Type B pancreatic cell (in vitro differentiated cells): Measurements from ENCODE around the gene KCTD13. TPM values are rescaled to one million over a fixed set of nuclear protein-coding genes. Genes with fewer than 3 reads are reported as not detected.
"Not testable (repeated sequence)": the region's sequence is repeated elsewhere in the genome, so short reads cannot be mapped to it uniquely, and the experiment has no call there.

Source experiments
- DNase-seq: peaks from one replicate; pipeline ENCODE4 v3.0.0; 2021; ENCODE audit warnings: mixed read lengths; ENCODE audit not compliant: unreplicated experiment; ENCODE audit errors: extremely low spot score
- H3K27ac Mint-ChIP-seq: 2 replicates; pipeline ENCODE4 v1.8.0; 2021; ENCODE audit warnings: mild to moderate bottlenecking, mixed read lengths
- H3K27me3 Mint-ChIP-seq: 2 replicates; pipeline ENCODE4 v1.8.0; 2021; ENCODE audit warnings: mixed read lengths
- H3K36me3 Mint-ChIP-seq: 2 replicates; pipeline ENCODE4 v1.8.0; 2021; ENCODE audit warnings: mixed read lengths
- H3K4me1 Mint-ChIP-seq: one replicate; pipeline ENCODE4 v1.8.0; 2021; ENCODE audit warnings: mixed read lengths; ENCODE audit not compliant: unreplicated experiment
- H3K4me3 Mint-ChIP-seq: 2 replicates; pipeline ENCODE4 v1.8.0; 2021; ENCODE audit warnings: mild to moderate bottlenecking, mixed read lengths
- H3K9me3 Mint-ChIP-seq: 2 replicates; pipeline ENCODE4 v1.8.0; 2021; ENCODE audit warnings: mixed read lengths
- CTCF ChIP-seq: fragments of 200-600 bp; sonication (generic); conservative IDR thresholded peaks from 2 replicates; pipeline ENCODE4 v1.5.0; 2021; ENCODE audit warnings: antibody characterized with exemption, mild to moderate bottlenecking
- total RNA-seq: library from RNA; stranded (reverse); gene quantifications from 2 replicates; pipeline ENCODE4 v1.2.1, GENCODE V29; 2021; ENCODE audit warnings: low replicate concordance

The KCTD13 gene
- total RNA-seq, 1 donor from 2014 or later, result 20.6 TPM

- Mint-ChIP-seq H3K4me1 (no peaks in the 10 kb centered on the region), H3K9me3 (no peaks in the 10 kb centered on the region), H3K36me3 (no peaks in the 10 kb centered on the region), H3K27me3 (peaks cover 4% of the 10 kb centered on the region), H3K27ac (peak overlapping the region; percentile 41), H3K4me3 (no peak overlapping the region)
- TF ChIP-seq CTCF, result no peak
- no peak for DNase-seq
Measured at GRCh38 chr16:29891525-29892457, 34.2 kb downstream of the KCTD13 start.

GRCh38 chr16:29889372-29889771 lies 36.7 kb downstream of the KCTD13 start:
- DNase-seq, H3K9me3 Mint-ChIP-seq, H3K36me3 Mint-ChIP-seq, H3K4me3 Mint-ChIP-seq, H3K4me1 Mint-ChIP-seq, H3K27me3 Mint-ChIP-seq, H3K27ac Mint-ChIP-seq: not testable (repeated sequence)

GRCh38 chr16:29883987-29884386 lies 42.0 kb downstream of the KCTD13 start:
- Mint-ChIP-seq H3K4me3 (no peak overlapping the region), H3K36me3 (no peaks in the 10 kb centered on the region), H3K27me3 (peaks cover 9% of the 10 kb centered on the region), H3K4me1 (no peaks in the 10 kb centered on the region), H3K27ac (no peak overlapping the region), H3K9me3 (no peaks in the 10 kb centered on the region)
- TF ChIP-seq CTCF, result no peak
- DNase-seq, result no peak

GRCh38 chr16:29881050-29881449 lies 45.0 kb downstream of the KCTD13 start:
- no peak overlapping the region for H3K27ac Mint-ChIP-seq
- no peak for DNase-seq
- H3K9me3 Mint-ChIP-seq, result no peaks in the 10 kb centered on the region
- H3K27me3 Mint-ChIP-seq, result peaks cover 34% of the 10 kb centered on the region
- H3K4me3 Mint-ChIP-seq, result no peak overlapping the region
- H3K4me1 Mint-ChIP-seq, result peaks cover 4% of the 10 kb centered on the region
- peaks cover 4% of the 10 kb centered on the region for H3K36me3 Mint-ChIP-seq
- no peak for TF ChIP-seq CTCF

GRCh38 chr16:29878172-29878571 lies 47.9 kb downstream of the KCTD13 start:
- DNase-seq, result no peak
- TF ChIP-seq CTCF, result no peak
- peaks cover 48% of the 10 kb centered on the region for H3K27me3 Mint-ChIP-seq
- H3K4me1 Mint-ChIP-seq, result peaks cover 4% of the 10 kb centered on the region
- H3K9me3 Mint-ChIP-seq, result no peaks in the 10 kb centered on the region
- H3K4me3 Mint-ChIP-seq, result no peak overlapping the region
- peaks cover 4% of the 10 kb centered on the region for H3K36me3 Mint-ChIP-seq
- H3K27ac Mint-ChIP-seq, result no peak overlapping the region

GRCh38 chr16:29877266-29877961 lies 48.6 kb downstream of the KCTD13 start:
- peaks cover 4% of the 10 kb centered on the region for H3K4me1 Mint-ChIP-seq
- peaks cover 4% of the 10 kb centered on the region for H3K36me3 Mint-ChIP-seq
- H3K9me3 Mint-ChIP-seq, result no peaks in the 10 kb centered on the region
- TF ChIP-seq CTCF, result no peak
- H3K27ac Mint-ChIP-seq, result no peak overlapping the region
- no peak for DNase-seq
- H3K27me3 Mint-ChIP-seq, result peaks cover 48% of the 10 kb centered on the region
- peak overlapping the region; percentile 22 for H3K4me3 Mint-ChIP-seq
